Neural crest cell (in vitro differentiated cells): ENCODE measurements around the gene BYSL. TPM values are rescaled to one million over a fixed set of nuclear protein-coding genes. Genes with fewer than 3 reads are reported as not detected.

Experiments used
- DNase-seq: peaks from one replicate; pipeline ENCODE4 v3.0.0; 2021; ENCODE audit warnings: low read depth, mixed read lengths, low spot score
- H3K27ac Mint-ChIP-seq: one replicate; pipeline ENCODE4 v1.8.0; 2021; ENCODE audit warnings: mild to moderate bottlenecking, mixed read lengths; ENCODE audit not compliant: unreplicated experiment
- H3K27me3 Mint-ChIP-seq: 2 replicates; pipeline ENCODE4 v1.8.0; 2021; ENCODE audit warnings: low read depth, mild to moderate bottlenecking, mixed read lengths
- H3K36me3 Mint-ChIP-seq: 2 replicates; pipeline ENCODE4 v1.8.0; 2021; ENCODE audit warnings: low read depth, mild to moderate bottlenecking, mixed read lengths
- H3K4me1 Mint-ChIP-seq: 2 replicates; pipeline ENCODE4 v1.8.0; 2021; ENCODE audit warnings: mixed read lengths
- H3K4me3 Mint-ChIP-seq: one replicate; pipeline ENCODE4 v1.8.0; 2021; ENCODE audit warnings: mild to moderate bottlenecking, mixed read lengths
- H3K9me3 Mint-ChIP-seq: 2 replicates; pipeline ENCODE4 v1.8.0; 2021; ENCODE audit warnings: mixed read lengths
- CTCF ChIP-seq: fragments of 200-600 bp; sonication (generic); conservative IDR thresholded peaks from 2 replicates; pipeline ENCODE4 v1.5.0; 2021; ENCODE audit warnings: antibody characterized with exemption, mild to moderate bottlenecking
- total RNA-seq: library from RNA; stranded (reverse); gene quantifications from 2 replicates; pipeline ENCODE4 v1.2.1, GENCODE V29; 2021

BYSL gene
- total RNA-seq, 1 donor from 2014 or later, result 50.8 TPM

GRCh38 chr6:41901882-41902519 lies 19.3 kb upstream of the BYSL start:
- no peaks in the 10 kb centered on the region for H3K9me3 Mint-ChIP-seq
- H3K4me3 Mint-ChIP-seq, result no peak overlapping the region
- H3K27me3 Mint-ChIP-seq, result no peaks in the 10 kb centered on the region
- no peak for DNase-seq
- H3K36me3 Mint-ChIP-seq, result peaks cover 2% of the 10 kb centered on the region
- no peaks in the 10 kb centered on the region for H3K4me1 Mint-ChIP-seq
- H3K27ac Mint-ChIP-seq, result peak overlapping the region; percentile 88
- peak; percentile 27 for TF ChIP-seq CTCF

DNA sequence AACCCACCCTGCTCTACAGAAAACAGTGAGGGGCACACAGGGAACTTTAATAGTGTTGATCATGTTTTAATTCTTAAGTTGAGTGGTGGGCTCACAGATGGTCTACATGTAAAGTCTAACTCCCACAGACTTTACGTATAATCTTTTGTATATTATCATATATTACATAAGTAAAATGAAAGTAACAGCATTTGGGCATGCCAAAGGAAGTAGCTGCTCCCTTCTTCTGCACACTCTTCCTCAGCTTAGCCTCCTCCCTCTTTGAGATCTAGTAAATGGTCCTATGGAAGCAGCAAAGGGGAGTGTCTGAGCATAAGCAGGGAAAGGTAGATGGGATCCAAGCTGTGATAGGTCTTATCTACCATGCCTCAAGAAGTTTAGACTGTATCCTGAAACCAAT lies 11.6 kb upstream of the BYSL start:
- TF ChIP-seq CTCF, result no peak
- no peaks in the 10 kb centered on the region for H3K36me3 Mint-ChIP-seq

DNA sequence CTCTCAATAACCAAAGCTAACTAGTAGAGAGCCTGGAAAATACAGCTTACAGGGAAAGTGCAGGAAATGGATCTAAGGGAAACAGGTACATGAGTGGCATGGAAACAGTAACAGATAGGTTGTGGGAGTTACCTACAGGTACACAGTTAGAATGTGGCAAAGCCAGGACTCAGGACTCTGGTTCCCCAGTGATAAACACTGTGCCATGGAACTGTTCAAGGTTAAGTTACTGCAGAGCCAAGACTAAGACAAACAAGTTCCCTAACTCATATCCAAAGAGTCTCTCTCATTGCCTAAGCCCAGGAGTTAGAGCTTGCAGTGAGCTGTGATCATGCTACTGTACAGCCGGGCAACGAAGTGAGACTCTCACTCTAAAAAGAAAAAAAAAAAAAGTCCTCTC lies 7.0 kb upstream of the BYSL start:
- no peak overlapping the region for H3K4me3 Mint-ChIP-seq
- TF ChIP-seq CTCF, result no peak

More for the DNA sequence above, 11.6 kb upstream of the BYSL start:
- H3K27ac Mint-ChIP-seq, result peak overlapping the region; percentile 36
- no peak overlapping the region for H3K4me3 Mint-ChIP-seq
- H3K9me3 Mint-ChIP-seq, result no peaks in the 10 kb centered on the region
- DNase-seq, result no peak
- no peaks in the 10 kb centered on the region for H3K4me1 Mint-ChIP-seq
- no peaks in the 10 kb centered on the region for H3K27me3 Mint-ChIP-seq

GRCh38 chr6:41914869-41915530 lies 6.3 kb upstream of the BYSL start:
- no peak overlapping the region for H3K27ac Mint-ChIP-seq
- H3K4me1 Mint-ChIP-seq, result peaks cover 4% of the 10 kb centered on the region
- no peaks in the 10 kb centered on the region for H3K36me3 Mint-ChIP-seq
- no peak for DNase-seq
- H3K9me3 Mint-ChIP-seq, result no peaks in the 10 kb centered on the region
- TF ChIP-seq CTCF, result no peak
- H3K27me3 Mint-ChIP-seq, result no peaks in the 10 kb centered on the region
- no peak overlapping the region for H3K4me3 Mint-ChIP-seq

More for the DNA sequence above, 7.0 kb upstream of the BYSL start:
- H3K9me3 Mint-ChIP-seq, result no peaks in the 10 kb centered on the region
- H3K4me1 Mint-ChIP-seq, result no peaks in the 10 kb centered on the region
- no peaks in the 10 kb centered on the region for H3K27me3 Mint-ChIP-seq
- no peak overlapping the region for H3K27ac Mint-ChIP-seq
- no peak for DNase-seq
- H3K36me3 Mint-ChIP-seq, result no peaks in the 10 kb centered on the region

- Mint-ChIP-seq H3K4me1 (peaks cover 21% of the 10 kb centered on the region), H3K36me3 (no peaks in the 10 kb centered on the region), H3K27me3 (no peaks in the 10 kb centered on the region), H3K9me3 (no peaks in the 10 kb centered on the region), H3K4me3 (peak overlapping the region; percentile 47), H3K27ac (no peak overlapping the region)
- no peak for DNase-seq
- TF ChIP-seq CTCF, result no peak
These were observed 3.8 kb upstream of the BYSL start for GRCh38 chr6:41917528-41917927.
